ENCODE results near the gene GRM1.

GRM1 gene

DNA sequence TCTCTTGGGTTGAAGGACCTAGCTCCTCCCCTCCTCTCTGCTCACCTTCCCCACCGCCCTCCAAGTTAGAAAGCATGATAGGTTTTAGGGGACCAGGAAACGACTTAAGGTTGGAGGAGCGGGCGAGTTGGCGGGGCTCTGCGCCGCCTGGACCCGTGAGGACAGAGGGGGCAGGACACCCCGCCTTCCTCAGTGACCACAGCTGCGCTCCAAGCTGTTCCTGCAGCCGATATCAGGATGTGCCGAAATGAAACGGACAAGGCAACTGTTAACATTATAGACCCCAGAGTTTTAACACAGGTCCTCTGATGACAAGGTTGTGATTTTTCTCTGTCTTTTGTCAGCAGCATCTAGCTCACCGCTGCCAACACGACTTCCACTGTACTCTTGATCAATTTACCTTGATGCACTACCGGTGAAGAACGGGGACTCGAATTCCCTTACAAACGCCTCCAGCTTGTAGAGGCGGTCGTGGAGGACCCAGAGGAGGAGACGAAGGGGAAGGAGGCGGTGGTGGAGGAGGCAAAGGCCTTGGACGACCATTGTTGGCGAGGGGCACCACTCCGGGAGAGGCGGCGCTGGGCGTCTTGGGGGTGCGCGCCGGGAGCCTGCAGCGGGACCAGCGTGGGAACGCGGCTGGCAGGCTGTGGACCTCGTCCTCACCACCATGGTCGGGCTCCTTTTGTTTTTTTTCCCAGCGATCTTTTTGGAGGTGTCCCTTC is at the start of gene GRM1:
TSS of gene GRM1 (plus strand) at position 212 of the 722 bp plus-strand sequence. CDS start at position 668, 456 bp downstream.
- intact Hi-C loops (cut with DNase I): no loop called here
- peak in 28 of 42 donors; percentile 3 to 45 (median 16) for DNase-seq

DNA sequence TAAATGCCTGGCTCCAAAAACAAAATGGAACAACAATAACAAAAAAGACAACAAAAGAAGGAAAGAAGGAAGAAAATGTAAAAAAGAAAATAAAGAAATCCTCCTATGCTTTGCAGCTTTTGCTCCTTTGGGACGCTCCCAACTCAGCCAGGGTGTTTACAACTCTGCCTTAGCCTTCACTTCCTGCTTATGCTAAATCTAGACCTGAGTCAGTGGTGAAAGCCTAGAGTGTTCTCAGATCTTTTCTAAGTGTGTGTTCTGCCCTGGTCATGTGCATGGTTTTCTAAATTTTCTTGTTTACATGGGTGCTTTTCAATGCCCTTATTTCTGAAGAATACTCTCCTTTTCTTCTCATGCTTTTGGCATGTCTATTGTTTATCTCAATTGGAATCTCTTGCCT is 19.5 kb upstream of the GRM1 start:
- intact Hi-C loops (cut with DNase I): no loop called here
- no peak for DNase-seq

DNA sequence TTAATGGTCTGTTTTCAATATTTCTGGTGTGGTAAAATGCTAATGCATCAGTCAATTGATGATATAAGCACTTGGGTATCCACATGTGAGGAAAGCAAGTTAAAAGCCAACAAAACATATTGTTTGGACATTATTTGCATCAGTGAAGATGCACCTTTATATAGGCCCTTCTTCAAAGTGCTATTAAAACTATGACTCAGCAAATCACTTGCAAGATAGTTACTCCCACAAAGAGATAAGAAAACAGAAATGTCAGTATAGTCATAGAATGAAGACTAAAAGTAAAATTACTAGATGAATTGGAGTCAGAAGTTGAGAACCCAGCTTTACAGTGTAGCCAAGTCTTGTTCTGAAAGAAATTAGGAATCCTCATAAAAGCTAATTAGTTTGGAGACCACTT is 14.6 kb upstream of the GRM1 start:
- DNase-seq: no peak
- intact Hi-C loops (cut with DNase I): no loop called here

DNA sequence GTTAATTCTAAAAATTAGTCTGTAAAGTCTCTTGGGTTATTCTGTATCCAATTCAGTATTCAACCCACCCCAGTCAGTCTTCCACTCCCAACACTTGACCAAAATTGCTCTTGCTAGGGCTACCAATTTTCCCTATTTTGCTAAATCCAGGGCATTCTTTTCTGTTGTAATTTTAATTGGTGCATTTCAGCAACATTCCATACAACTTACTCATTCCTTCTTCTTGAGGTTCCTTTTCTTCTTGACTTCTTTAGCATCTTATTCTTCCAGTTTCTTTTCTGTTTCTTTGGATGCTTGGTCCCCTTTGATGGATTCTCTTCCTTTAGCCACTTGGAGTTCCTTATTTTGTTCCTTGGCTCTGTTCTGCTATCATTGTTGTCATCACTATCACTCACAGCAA is 11.2 kb upstream of the GRM1 start:
- intact Hi-C loops (cut with DNase I): no loop called here
- DNase-seq: no peak

DNA sequence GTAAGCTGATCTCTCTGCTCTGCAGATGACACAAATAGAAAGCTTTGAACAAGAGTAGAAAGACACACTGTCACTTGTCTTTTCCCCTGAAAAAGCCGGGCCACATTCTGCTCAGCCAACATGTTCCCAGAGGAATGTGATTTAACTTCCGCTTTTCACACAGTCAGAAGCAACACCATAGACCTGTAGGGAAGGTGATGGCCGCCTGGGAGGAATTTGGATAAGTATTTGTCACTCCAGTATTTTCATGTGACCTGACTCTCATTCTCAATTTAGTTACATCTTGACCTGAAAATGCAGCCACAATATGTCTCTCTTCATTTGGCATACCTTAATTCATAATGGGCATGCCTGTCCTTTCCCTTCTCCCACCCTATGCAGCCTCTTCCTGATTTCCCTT is 2.0 kb upstream of the GRM1 start:
- DNase-seq: no peak
- intact Hi-C loops (cut with DNase I): no loop called here

DNA sequence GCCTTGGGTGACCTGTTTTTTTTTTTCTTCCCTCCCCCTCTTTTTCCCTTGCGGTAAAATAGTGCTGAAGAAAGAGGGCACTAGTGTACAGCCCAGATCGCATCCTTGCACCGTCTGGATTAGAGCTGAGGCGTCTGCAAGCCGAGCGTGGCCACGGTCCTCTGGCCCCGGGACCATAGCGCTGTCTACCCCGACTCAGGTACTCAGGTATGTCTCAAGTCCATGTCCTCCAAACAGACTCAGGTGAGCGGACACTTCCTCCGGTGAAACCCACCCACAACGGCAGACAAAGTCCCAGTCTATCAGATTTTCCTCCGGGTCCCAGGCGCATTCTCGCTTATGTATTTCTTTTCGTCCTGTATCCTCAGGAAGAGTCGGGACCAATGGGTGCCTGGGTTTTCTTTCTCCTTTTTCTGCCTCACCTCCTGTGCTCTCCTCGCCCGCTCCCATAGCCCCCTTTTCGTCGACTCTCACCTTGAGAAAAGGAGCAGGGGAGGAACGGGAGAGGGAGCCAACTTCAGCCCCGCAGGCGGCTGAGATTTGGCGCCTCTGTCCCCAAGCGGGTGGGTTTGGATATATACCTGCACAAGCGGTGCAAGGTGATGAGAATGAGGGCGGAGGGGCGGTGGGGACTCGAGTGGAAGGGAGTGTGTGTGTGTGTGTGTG is 1.1 kb upstream of the GRM1 start:
- DNase-seq: peak; percentile 5 to 81 (median 46)
- intact Hi-C loops (cut with DNase I): no loop called here

DNA sequence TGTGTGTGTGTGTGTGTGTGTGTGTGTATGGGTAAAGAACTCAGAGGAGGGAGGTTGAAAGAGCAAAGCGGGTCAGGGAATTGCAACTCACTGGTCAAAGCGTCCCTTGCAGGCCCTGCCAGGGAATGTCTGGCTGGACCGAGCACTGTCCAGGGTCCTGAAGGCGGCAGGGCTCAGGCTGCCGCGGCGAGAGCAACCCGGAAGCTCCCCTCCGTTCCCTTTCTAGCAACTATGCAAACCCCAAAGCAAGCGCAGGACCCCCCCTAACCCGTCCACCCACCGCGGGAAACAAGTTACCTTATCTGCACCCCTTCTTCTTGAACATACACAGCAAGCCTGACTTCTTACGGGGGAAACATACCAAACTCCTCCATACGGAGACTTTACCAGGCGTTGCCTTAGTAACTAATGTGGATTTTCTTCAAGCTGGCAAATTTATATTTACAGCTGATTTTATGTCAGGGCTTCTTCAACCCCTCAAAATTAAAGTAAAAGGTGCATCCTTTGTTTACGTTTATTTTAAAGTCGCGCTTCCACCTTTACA is 538 bp upstream of the GRM1 start:
- intact Hi-C loops (cut with DNase I): no loop called here

DNA sequence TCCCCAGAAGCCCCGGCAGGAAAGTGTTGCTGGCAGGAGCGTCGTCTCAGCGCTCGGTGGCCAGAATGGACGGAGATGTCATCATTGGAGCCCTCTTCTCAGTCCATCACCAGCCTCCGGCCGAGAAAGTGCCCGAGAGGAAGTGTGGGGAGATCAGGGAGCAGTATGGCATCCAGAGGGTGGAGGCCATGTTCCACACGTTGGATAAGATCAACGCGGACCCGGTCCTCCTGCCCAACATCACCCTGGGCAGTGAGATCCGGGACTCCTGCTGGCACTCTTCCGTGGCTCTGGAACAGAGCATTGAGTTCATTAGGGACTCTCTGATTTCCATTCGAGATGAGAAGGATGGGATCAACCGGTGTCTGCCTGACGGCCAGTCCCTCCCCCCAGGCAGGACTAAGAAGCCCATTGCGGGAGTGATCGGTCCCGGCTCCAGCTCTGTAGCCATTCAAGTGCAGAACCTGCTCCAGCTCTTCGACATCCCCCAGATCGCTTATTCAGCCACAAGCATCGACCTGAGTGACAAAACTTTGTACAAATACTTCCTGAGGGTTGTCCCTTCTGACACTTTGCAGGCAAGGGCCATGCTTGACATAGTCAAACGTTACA is 817 bp downstream of the GRM1 start:
- peak in 11 of 42 donors; percentile 2 to 27 (median 13) for DNase-seq
- intact Hi-C loops (cut with DNase I): no loop called here

More for the DNA sequence above, 538 bp upstream of the GRM1 start:
- peak in 40 of 42 donors; percentile 6 to 70 (median 38) for DNase-seq

DNA sequence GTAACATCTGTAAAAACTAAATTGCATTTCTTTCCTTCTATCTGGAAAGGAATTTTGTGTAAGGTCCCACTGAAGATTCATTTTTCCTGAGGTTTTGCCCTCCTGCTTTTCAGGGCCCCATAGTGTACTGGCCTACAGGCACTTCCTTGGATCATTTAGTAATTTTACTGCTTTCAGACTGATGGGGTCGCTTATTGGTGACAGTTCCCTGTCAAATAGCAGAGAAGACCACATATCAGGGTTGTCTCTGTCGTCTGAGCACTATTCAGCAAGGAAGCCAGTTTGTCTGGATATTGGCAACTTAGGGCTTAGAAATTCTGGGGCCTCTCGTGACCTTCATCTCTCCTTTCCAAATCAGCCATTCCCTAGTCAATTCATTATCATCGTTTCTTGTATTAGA is 3.5 kb downstream of the GRM1 start:
- intact Hi-C loops (cut with DNase I): no loop called here
- no peak for DNase-seq

DNA sequence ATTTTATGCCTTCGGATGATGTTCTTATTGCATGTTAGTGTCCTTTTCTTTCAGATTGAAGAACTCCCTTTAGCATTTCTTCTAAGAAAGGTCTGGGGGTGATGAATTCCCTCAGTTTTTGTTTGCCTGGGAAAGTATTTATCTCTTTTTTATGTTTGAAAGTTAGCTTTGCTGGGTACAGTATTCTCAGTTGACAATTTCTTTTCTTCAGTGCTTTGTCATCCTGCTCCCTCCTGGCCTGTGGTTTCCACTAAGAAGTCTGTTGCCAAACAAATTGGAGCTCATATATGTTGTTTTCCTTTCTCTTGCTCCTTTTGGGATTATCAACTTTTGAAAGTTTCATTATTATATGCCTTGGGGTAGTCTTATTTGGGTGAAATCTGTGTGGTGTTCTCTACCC is 11.5 kb downstream of the GRM1 start:
- intact Hi-C loops (cut with DNase I): no loop called here
- DNase-seq: no peak

DNA sequence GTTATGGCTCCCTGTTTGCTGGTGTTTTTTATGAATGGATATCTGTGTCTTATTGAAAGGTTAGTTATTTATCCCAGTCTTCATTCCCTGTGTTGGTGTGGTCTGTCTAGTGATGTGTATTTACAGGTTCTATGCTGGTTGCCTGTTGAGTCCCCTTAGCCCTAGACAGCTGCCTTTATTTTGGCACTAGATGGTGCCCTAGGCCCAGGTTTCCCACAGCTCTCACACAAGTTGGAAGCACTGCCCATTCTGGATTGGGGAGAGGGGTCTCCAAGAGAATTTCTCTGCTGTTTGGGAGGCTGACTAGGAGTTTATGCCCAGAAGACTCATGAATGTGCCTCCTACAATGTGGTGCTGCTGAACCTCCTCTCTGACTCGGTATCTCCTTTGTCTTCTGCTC is 12.4 kb downstream of the GRM1 start:
- intact Hi-C loops (cut with DNase I): no loop called here
- DNase-seq: no peak

DNA sequence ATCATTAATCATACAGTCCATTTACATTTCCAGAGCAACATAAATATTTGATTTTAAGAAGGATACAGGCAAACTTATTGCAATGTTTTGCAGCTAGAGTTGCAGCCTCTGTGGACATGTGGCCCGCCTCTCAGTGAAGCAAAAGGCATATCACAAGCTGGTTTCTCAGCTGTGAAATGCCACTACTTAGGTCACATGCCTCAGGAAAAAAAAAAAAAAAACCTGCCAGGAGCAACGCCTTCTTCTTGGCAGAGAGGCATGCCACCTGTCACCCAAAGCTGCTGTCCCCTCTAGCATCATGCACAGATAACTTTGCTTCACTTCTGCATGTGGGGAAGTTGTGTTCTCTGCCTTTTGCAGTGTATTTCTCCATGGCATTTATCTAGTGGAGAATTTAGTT is 18.5 kb downstream of the GRM1 start:
- no peak for DNase-seq
- intact Hi-C loops (cut with DNase I): no loop called here

DNA sequence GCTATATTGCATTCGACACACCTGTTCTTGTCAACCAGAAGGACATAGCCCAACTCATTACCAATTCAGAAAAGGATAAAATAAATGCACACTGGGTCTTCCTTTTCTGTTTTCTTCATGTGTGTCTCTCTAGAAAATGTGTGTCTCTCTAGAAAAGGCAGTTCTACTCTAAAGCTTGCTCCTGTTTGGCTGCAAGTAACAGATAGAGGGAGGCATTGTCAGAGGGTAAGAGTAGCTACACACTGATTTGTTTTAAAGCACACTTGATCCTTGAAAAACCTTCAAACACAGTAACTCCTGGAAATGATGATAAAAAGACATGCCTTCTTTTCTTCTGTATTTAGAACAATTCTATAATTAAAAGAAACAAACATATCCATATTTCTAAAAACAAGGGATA is 21.3 kb downstream of the GRM1 start:
- no peak for DNase-seq
- intact Hi-C loops (cut with DNase I): no loop called here

DNA sequence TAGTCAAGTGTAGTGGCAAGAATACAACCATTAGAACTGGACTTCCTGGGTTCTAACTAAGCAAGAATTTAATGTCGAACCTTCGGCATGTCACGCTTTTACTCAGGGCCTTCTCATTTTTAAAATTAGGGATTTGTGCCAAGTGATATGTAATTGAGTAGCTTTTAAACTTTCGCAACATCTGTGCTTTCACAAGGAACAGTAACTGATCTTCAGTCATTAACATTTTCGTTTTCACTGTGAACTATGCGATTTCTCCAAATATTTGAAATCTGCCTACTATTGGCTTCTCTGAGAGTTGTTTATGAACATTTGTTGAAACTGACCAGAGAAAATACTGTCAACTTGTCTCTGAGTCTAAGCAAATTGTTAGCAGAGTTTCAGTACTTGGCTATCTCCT is 27.6 kb downstream of the GRM1 start:
- no peak for DNase-seq
- intact Hi-C loops (cut with DNase I): no loop called here

DNA sequence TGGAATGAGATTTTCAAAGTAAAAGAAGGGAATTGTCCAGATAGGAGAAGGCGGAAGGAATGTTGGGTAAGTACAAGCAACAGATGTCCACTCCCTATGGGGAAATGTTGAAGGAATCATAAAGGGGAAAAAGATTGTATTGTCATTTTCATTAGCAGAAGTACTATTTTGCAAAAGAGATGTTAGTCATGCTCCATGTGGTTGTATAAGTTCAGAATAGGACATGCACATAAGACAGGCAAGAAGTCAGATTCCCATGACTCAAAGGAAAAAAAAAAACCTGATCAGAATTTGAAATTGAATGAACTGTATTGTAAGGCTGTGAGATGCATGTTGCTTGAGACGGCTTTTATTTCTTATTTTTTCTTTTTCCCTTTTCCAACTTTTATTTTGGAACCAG is 36.8 kb downstream of the GRM1 start:
- intact Hi-C loops (cut with DNase I): no loop called here
- no peak for DNase-seq

DNA sequence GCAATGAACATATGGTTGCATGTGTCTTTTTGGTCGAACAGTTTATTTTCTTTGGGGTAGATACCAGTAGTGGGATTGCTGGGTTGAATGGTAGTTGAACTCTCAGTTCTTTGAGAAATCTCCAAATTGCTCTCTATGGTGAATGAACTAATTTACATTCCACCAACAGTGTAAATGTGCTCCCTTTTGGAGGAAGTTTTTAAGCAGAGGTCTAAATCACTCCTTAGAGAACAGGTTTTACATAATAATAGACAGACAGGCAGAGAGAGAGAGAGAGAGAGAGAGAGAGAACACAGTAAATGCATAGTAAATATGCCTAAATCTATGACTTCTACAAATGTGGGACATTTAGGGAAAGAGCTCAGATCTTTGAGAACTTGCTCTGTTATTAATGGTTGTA is 37.6 kb downstream of the GRM1 start:
- no peak for DNase-seq
- intact Hi-C loops (cut with DNase I): no loop called here

DNA sequence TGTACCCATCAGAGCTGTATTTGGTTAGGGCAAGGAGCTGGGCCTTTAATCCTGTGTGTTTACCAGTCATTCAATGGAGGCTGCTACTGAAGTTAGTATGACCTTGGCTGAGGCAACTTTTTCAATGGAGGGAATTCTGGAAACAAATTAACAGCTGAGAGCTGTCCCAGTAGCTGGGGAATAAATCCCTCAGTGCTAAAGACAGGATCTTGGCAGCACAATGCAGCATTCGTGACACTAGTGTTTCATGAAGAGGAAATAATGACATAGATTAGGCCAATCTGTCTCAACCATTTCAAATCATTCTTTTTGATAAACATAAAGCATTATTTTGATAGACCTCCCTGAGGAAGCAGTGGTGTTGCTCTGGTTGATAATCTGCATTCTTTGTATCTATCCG is 42.9 kb downstream of the GRM1 start:
- intact Hi-C loops (cut with DNase I): no loop called here
- DNase-seq: no peak

DNA sequence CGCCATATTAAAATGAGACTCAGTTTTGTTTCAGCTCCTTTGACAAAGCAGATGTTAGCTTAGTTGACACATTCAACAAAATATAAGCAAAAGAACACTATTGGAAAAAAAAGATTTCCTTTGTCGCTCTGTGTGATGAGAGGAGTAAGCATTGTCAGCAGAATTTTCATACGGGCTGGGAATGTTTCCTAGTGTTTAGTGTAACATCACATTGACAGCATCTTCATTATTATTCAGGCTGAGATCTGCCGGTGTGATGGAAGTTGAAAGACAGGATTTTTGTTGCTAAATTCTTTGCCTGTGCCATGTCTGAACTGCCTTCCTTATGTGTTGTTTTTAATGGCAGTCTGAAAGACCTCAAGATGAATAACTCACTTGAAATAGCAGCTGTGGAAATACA is 49.1 kb downstream of the GRM1 start:
- intact Hi-C loops (cut with DNase I): no loop called here
- peak in 2 of 42 donors; percentile 3 to 4 for DNase-seq

DNA sequence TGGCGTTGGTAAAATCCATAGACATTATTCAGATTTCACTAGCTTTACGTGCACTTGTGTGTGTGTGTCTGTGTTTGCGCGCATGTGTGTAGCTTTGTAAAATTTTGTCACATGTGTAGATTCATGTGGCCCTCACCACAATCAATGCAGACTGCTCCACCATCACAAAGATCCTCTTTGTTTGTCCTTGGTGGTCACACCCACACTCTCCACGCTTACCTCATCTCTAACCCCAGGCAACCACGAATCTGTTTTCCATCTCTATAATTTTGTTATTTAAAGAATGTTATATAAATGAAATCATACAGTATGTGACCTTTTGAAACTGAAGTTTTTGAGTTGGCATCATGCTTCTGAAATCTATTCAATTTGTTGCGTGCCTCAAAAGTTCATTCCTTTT is 58.5 kb downstream of the GRM1 start:
- intact Hi-C loops (cut with DNase I): no loop called here

DNA sequence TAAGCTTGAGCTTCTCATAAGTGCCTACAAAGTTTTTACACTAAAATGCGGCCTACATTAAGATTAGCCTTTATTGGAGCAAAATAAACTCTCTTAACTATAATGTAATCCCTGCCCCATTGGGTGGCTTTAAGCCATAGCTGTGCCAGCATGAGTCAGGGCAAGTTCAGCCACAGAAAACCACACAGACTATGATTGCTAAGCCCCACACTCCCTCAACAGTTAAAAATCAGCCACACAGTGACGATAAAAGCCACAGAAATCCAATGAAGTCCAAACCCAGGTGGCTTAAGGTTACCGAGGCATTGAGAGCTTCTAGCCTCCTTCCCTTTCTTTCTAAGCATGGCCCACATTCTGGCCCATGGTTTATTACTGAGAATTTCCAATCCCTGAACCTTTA is 61.6 kb downstream of the GRM1 start:
- intact Hi-C loops (cut with DNase I): no loop called here
- DNase-seq: no peak

More for the DNA sequence above, 58.5 kb downstream of the GRM1 start:
- no peak for DNase-seq
